ENCODE results near the gene SRSF7.

GRCh38 chr2:38722271-38723061 lies 28.7 kb downstream of the SRSF7 start:
- no peak for TF ChIP-seq CTCF (IDR thresholded peaks at IDR 0.05)
- TF ChIP-seq POLR2A (IDR thresholded peaks at IDR 0.05): no peak

All from uterus (tissue), 2 donors.